BLaER1 treated with 17β-estradiol and CSF1 and Interleukin-3, amounts not matched to agents 10 nM and 100 nM (cell line): ENCODE measurements around the gene TOMM20.
"Not testable (repeated sequence)": the region's sequence is repeated elsewhere in the genome, so short reads cannot be mapped to it uniquely, and the experiment has no call there.

ENCODE experiments used
- H3K27ac ChIP-seq, 11 experiments: shearing (Covaris generic); formaldehyde crosslinking; 2 replicates each; pipeline ENCODE4 v1.8.1; 2022
- H3K27me3 ChIP-seq, 11 experiments: shearing (Covaris generic); formaldehyde crosslinking; 2 replicates each; pipeline ENCODE4 v1.8.1; 2022
- H3K36me3 ChIP-seq, 11 experiments: shearing (Covaris generic); formaldehyde crosslinking; 2 replicates each; pipeline ENCODE4 v1.8.1; 2022
- H3K4me1 ChIP-seq, 10 experiments: shearing (Covaris generic); formaldehyde crosslinking; 2 replicates each; pipeline ENCODE4 v1.8.1; 2022
- H3K4me2 ChIP-seq, 11 experiments: shearing (Covaris generic); formaldehyde crosslinking; 2 replicates each; pipeline ENCODE4 v1.8.1; 2022
- H3K4me3 ChIP-seq, 10 experiments: shearing (Covaris generic); formaldehyde crosslinking; 2 replicates each; pipeline ENCODE4 v1.8.1; 2022
- H3K9ac ChIP-seq, 11 experiments: shearing (Covaris generic); formaldehyde crosslinking; 2 replicates each; pipeline ENCODE4 v1.8.1; 2022
- H3K9me3 ChIP-seq, 11 experiments: shearing (Covaris generic); formaldehyde crosslinking; replicated peaks in 1 of 11; 2 replicates each; pipeline ENCODE4 v1.8.1; 2022
- H4K20me1 ChIP-seq, 11 experiments: shearing (Covaris generic); formaldehyde crosslinking; 2 replicates each; pipeline ENCODE4 v1.8.1; 2022
- Cebpa-rat ChIP-seq, 11 experiments: shearing (Covaris generic); IDR thresholded peaks; 2 replicates each; pipeline ENCODE4 v1.8.1; 2022

The TOMM20 gene

DNA sequence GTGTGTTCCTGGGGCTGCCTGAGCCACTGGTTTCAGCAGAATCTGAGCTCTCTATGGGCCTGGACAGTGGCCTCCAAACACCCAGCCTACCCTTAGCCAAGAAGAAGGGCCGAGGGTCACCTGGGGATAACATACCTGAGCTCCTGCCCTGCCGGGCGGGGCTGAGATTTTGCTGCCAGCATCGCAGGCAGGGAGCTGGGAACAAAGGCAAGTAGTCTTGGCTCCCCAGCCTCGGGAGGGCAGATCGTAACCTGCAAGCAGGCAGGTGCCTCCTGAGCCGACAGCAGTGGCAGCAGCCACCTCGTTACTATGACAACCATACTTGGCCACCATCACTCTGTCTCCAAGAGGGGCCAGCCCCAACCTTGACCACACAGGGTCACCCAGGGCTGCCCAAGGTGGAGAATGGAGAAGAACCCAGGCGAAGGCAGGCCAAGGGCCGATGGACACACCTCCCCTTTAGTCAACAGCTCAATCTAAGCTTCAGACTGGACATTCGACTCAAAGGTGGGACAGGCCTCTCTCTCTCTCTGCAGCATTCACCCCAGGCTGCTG is 54.6 kb downstream of the TOMM20 start:
- Histone ChIP-seq H3K27ac (peak overlapping the region; percentile 64 to 89 (median 81); a peak in 21 of 22 replicates), H3K9ac (peak overlapping the region in 10 of 11 experiments; percentile 59 to 79 (median 74); a peak in 19 of 22 replicates), H3K4me2 (peak overlapping the region; percentile 71 to 95 (median 85)), H3K4me3 (no peak overlapping the region), H3K4me1 (peaks cover 61 to 81% (median 75%) of the 10 kb centered on the region in 10 experiments), H3K36me3 (no peaks in the 10 kb centered on the region), H3K27me3 (no peaks in the 10 kb centered on the region), H3K9me3 (no peaks in the 10 kb centered on the region), H4K20me1 (no peaks in the 10 kb centered on the region)
- no peak for TF ChIP-seq Cebpa-rat (IDR thresholded peaks at IDR 0.05)

DNA sequence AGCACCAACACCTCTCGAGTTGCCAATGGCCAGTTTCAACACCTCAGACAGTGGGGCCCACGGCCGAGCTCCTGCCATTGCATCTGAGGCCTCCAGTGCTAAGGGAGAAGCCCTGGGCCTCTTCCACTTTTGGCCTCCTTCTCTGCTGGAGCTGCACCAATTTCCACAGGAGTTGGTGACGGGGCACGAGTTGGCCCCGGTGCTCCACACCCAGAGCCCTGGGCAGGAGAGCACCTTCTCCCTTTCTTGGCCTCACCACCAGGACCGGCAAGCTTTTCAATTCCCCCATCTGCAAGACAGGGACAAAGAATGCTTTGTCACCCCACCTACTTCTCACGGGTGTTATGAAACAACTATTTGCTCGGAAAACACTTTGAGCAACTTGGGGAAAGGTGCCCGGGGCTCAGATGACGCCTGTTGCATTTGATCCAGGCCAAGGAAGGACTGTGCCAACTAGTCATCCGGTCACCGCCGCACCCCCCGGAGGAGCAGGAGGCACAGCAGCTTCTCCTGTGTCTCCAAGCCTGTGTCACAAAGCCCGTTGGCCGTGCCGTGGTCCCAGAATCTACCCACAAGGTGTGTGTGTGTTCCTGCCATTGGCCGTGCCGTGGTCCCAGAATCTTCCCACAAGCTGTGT is 55.2 kb downstream of the TOMM20 start:
- no peak overlapping the region for H3K4me3 ChIP-seq
- H3K9ac ChIP-seq = peak overlapping the region in 6 of 11 experiments; percentile 74 to 79 (median 77); a peak in 9 of 22 replicates
- H3K9me3 ChIP-seq = no peaks in the 10 kb centered on the region
- no peak for TF ChIP-seq Cebpa-rat (IDR thresholded peaks at IDR 0.05)
- peak overlapping the region in 10 of 11 experiments; percentile 71 to 89 (median 81); a peak in 19 of 22 replicates for H3K27ac ChIP-seq
- H3K4me1 ChIP-seq = peaks cover 55 to 76% (median 69%) of the 10 kb centered on the region in 10 experiments
- no peaks in the 10 kb centered on the region for H4K20me1 ChIP-seq
- H3K27me3 ChIP-seq = no peaks in the 10 kb centered on the region
- H3K4me2 ChIP-seq = peak overlapping the region; percentile 71 to 95 (median 85)
- H3K36me3 ChIP-seq = no peaks in the 10 kb centered on the region

GRCh38 chr1:235072577-235072976 is 56.1 kb downstream of the TOMM20 start:
- H3K4me3 ChIP-seq, H3K36me3 ChIP-seq, H3K27ac ChIP-seq, H3K4me2 ChIP-seq, H3K9me3 ChIP-seq, H3K27me3 ChIP-seq, H3K9ac ChIP-seq, H4K20me1 ChIP-seq: not testable (repeated sequence)
- H3K4me1 ChIP-seq = peaks cover 54 to 77% (median 67%) of the 10 kb centered on the region in 10 experiments

- no peak for TF ChIP-seq Cebpa-rat (IDR thresholded peaks at IDR 0.05)
- Histone ChIP-seq H3K27me3 (no peaks in the 10 kb centered on the region), H3K4me3 (no peak overlapping the region), H3K4me2 (peak overlapping the region in 1 of 11 experiments; percentile 19; a peak in 1 of 22 replicates), H3K27ac (no peak overlapping the region), H3K9me3 (no peaks in the 10 kb centered on the region), H3K9ac (no peak overlapping the region), H4K20me1 (no peaks in the 10 kb centered on the region), H3K4me1 (peaks cover 54 to 77% (median 67%) of the 10 kb centered on the region in 10 experiments), H3K36me3 (no peaks in the 10 kb centered on the region)
Observed at GRCh38 chr1:235072096-235072495, 56.5 kb downstream of the TOMM20 start.

DNA sequence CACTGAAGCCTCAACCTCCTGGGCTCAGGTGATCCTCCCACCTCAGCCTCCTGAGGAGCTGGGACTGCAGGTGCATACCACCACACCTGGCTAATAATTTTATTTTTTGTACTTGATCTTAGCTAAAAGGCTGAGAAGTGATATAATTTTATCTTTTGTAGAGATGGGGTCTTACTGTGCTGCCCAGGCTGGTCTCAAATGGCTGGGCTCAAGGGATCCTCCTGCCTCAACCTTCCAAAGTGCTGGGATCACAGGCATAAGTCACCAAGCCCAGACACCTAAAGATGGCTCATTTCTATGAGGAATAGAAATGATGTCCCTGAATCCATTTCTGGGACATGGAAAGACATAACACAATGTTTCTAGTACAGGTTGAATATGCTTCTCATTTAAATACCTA is 57.8 kb downstream of the TOMM20 start:
- no peak for TF ChIP-seq Cebpa-rat (IDR thresholded peaks at IDR 0.05)
- no peak overlapping the region for H3K4me3 ChIP-seq
- no peak overlapping the region for H3K9ac ChIP-seq
- no peaks in the 10 kb centered on the region for H3K9me3 ChIP-seq
- no peak overlapping the region for H3K27ac ChIP-seq
- H3K36me3 ChIP-seq = no peaks in the 10 kb centered on the region
- H3K4me1 ChIP-seq = peaks cover 44 to 73% (median 57%) of the 10 kb centered on the region in 10 experiments
- H4K20me1 ChIP-seq = no peaks in the 10 kb centered on the region
- no peaks in the 10 kb centered on the region for H3K27me3 ChIP-seq
- H3K4me2 ChIP-seq = no peak overlapping the region

DNA sequence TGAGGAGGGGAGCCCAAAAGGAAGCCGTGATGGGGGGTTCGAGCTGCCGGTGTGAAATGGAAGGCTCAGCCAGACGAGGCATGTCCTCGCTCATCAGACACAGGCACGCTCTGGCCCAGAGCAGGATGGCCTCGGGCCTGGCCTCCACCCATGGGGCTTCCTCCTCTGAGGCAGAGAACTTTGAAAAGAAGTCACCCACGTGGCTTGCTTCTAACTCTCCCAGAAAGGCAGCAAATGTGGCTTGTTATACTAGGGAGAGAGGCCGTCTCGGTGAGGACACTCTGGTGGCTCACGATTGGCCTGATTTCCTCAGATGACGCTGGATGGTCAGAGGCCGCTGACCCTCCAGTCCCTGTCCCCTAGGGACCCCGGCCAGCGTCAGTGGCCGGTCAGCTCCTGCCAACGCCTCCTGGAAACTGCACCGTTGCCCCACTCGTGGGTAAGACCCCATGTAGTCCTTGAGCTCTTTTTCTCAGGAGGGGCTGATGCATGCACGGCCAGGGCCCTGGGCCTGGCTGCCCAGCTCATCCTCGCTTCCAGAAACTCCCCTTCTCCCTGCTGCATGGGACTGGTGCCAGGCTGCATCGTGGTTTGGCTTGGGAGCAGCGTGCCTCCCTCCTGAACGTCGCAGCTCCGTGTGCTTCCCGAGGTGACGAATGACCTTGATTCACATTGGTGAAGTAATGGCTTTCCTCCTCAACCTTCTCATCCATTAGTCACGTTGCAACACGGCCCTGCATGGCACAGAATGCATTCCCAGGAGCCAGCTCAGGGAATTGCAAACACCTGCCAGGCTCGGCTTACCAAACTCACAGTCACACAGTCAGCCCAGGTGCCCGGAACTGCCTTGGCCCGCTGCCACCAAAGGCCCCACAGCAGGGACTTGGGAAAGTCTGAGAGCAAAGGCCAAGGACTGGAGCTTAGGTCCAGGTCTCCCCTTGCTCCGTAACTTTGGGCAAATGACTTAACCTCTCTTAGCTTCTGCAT is 58.8 kb downstream of the TOMM20 start:
- H3K4me1 ChIP-seq = peaks cover 37 to 69% (median 47%) of the 10 kb centered on the region in 10 experiments
- H4K20me1 ChIP-seq = no peaks in the 10 kb centered on the region
- TF ChIP-seq Cebpa-rat (IDR thresholded peaks at IDR 0.05) = no peak
- H3K9ac ChIP-seq = peak overlapping the region in 1 of 11 experiments; percentile 16; a peak in 1 of 22 replicates
- H3K9me3 ChIP-seq = no peaks in the 10 kb centered on the region
- H3K4me3 ChIP-seq = no peak overlapping the region
- H3K36me3 ChIP-seq = no peaks in the 10 kb centered on the region
- no peaks in the 10 kb centered on the region for H3K27me3 ChIP-seq
- peak overlapping the region in 4 of 11 experiments; percentile 2 to 16 (median 7); a peak in 2 of 22 replicates for H3K4me2 ChIP-seq
- peak overlapping the region in 5 of 11 experiments; percentile 2 to 32 (median 19); a peak in 6 of 22 replicates for H3K27ac ChIP-seq

DNA sequence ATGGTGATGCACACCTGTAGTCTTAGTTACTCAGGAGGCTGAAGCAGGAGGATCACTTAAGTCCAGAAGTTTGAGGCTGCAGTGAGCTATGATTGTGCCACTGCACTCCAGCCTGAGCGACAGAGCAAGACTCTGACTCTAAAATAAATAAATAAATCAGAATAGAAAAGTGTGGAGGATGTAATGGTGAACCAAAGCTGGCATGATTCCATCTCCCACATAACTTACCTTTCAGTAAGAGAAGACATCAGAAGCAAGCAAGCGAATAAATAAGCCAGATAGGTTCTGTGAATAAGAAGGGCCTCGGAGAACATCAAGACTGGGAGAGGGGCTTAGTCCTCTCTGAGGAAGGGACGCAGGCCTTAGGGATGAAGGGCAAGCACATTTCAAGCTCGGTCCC is 59.5 kb downstream of the TOMM20 start:
- Histone ChIP-seq H3K9me3 (no peaks in the 10 kb centered on the region), H3K9ac (peak overlapping the region in 1 of 11 experiments; percentile 16; a peak in 1 of 22 replicates), H4K20me1 (no peaks in the 10 kb centered on the region), H3K4me1 (peaks cover 37 to 68% (median 45%) of the 10 kb centered on the region in 10 experiments), H3K27me3 (no peaks in the 10 kb centered on the region), H3K4me3 (no peak overlapping the region), H3K36me3 (no peaks in the 10 kb centered on the region), H3K4me2 (peak overlapping the region in 3 of 11 experiments; percentile 3 to 16 (median 11); a peak in 2 of 22 replicates), H3K27ac (peak overlapping the region in 5 of 11 experiments; percentile 2 to 32 (median 19); a peak in 6 of 22 replicates)
- no peak for TF ChIP-seq Cebpa-rat (IDR thresholded peaks at IDR 0.05)

DNA sequence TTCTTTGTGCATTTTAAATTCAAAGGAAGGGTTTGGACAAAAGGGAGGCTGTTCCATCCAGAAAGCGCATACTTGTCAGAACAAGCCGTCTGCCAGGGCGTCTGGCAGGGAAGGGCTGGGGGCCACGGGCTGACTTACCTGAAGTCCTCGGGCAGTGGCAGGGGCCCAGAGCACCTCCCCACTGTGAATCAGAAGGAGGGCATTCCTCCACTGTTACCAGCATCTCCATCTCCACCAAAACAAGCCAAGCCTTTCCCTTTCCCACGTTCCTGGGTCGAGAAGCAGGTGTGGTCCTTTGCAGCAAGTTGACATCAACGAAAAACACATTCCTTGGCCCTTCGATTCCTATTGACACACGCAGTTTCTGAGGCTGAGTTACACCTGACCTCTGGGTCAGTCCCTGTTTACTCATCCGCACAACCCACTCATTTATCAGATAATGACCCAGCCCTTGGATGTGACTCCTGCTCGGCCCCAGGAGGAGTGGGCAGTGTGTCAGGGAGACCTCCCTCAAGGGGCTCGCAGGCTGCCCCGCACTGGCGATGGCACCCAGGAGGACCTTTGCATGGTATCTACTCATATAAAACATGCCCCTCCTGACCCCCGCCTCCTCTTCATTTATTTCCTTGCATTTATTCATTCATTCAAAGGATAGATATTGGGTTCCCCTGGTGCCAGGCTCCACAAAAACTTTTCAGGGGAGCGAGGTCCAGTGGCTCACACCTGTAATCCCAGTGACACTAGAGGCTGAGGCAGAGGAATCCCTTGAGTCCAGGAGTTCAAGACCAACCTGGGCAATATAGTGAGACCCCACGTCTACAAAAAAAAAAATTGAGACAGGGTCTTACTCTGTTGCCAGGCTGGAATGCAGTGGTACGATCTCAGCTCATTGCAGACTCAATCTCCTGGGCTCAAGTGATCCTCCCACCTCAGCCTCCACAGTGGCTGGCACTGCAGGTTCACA is 60.2 kb downstream of the TOMM20 start:
- no peaks in the 10 kb centered on the region for H3K27me3 ChIP-seq
- H3K9me3 ChIP-seq = no peaks in the 10 kb centered on the region
- H3K4me1 ChIP-seq = peaks cover 37 to 68% (median 45%) of the 10 kb centered on the region in 10 experiments
- TF ChIP-seq Cebpa-rat (IDR thresholded peaks at IDR 0.05) = no peak
- no peaks in the 10 kb centered on the region for H4K20me1 ChIP-seq
- H3K4me3 ChIP-seq = no peak overlapping the region
- H3K4me2 ChIP-seq = peak overlapping the region; percentile 10 to 73 (median 38); a peak in 19 of 22 replicates
- H3K9ac ChIP-seq = peak overlapping the region in 1 of 11 experiments; percentile 19; a peak in 1 of 22 replicates
- H3K27ac ChIP-seq = peak overlapping the region in 3 of 11 experiments; percentile 1 to 31 (median 23); a peak in 2 of 22 replicates
- no peaks in the 10 kb centered on the region for H3K36me3 ChIP-seq
